NT2/D1 (cell line): ENCODE data around the gene REC114.

ENCODE experiments used
- SUZ12 ChIP-seq: IDR thresholded peaks from 2 replicates; pipeline ENCODE4 v1.6.1; 2011; ENCODE audit not compliant: insufficient read length, insufficient read depth; ENCODE audit errors: extremely low read depth
- ZNF274 ChIP-seq: IDR thresholded peaks from 2 replicates; pipeline ENCODE4 v1.6.1; 2011; ENCODE audit warnings: mild to moderate bottlenecking, low read depth, low read length

DNA sequence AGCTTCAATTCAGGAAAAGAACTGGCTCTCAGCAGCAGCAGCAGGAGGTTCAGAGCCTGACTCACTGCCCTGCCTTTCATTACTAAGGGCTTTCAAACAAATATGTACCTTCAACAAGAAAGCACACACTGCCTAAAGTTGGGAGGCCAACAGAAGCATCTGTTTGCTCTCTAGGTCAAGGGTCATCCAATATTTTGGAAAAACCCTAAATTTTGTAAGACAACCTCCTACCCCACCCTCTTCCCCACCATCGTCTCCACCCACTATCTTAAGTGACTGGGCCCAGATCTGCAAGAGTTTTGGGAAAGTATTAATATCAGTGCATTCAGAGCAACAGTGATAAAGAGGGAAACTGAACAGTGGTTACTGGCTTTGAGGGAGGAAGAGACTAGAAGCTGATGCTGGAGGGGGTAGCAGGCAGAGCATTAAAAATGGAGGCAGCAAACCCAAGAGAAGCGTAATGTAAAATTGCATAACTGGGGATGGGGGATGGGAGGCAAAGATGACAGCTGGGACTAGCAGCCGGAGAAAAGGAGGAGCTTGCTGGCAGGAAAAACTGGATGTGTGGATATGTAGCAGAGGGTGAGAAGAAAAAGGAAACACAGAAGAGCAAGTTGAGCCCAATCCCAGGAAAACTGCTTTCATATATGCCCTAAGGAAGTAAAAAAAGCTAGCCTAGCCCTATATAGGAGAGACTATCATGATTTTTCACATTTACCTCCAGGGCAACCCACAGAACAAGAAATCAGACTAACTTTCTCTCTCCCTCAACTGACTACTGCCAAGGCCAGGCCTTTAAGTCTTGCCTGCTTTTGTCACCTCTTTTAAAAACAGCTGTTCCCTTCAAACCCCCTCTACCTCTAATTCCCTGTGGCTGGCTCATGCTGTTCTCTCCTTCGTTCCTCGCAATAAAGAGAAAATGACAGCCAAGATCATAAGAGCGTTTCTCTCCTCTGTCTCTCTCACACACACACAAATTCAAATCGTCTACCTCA is 158.8 kb downstream of the REC114 start:
- no peak for TF ChIP-seq ZNF274
- TF ChIP-seq SUZ12 = no peak
